ENCODE measurements around the gene VOPP1.

VOPP1 gene

DNA sequence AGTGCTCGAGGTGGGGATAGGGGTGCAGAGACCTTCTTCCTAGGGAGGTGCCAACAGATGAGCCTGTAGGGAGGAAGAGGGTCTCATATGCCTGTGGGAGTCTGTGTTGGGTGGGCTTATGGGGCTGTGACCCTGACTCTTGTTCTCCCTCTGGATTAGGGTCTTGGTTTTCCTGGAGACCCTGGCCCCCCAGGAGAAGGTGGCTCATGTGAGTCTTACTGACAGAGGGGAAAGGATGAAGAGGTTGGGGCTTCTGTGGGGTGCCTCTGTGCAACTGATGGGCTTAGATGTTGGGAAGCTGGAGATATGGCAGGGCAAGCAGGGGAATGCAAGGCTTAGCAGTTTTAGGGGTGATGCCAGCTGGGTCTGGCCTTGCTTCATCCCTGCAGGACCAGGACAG, 20.2 kb upstream of the VOPP1 start:
- Histone ChIP-seq H3K27me3 (ENCODE audit: control insufficient read depth, low read length) (peaks cover 34% of the 10 kb centered on the region), H3K4me2 (ENCODE audit: low read length) (no peak overlapping the region), H3K4me3 (ENCODE audit: low read length) (no peak overlapping the region), H3K27ac (ENCODE audit: low read depth, low read length) (no peak overlapping the region), H3K4me1 (ENCODE audit: control insufficient read depth, low read length) (no peaks in the 10 kb centered on the region), H3K36me3 (ENCODE audit: control insufficient read depth, low read length) (no peaks in the 10 kb centered on the region), H3K79me2 (ENCODE audit: control insufficient read depth, low read length) (no peaks in the 10 kb centered on the region), H3F3A (ENCODE audit: control insufficient read depth, insufficient read depth) (no peaks in the 10 kb centered on the region), H3K9me3 (ENCODE audit: control insufficient read depth, insufficient read depth, low read length) (no peaks in the 10 kb centered on the region), H4K20me1 (ENCODE audit: control insufficient read depth, insufficient read depth, low read depth, low read length) (no peaks in the 10 kb centered on the region), H3K9me2 (replicated peaks; ENCODE audit: control insufficient read depth, low read length) (no peaks in the 10 kb centered on the region)
- TF ChIP-seq EZH2phosphoT487 (IDR thresholded peaks at IDR 0.05; ENCODE audit: borderline replicate concordance, low read length), result no peak
- TF ChIP-seq, protein P1, sequence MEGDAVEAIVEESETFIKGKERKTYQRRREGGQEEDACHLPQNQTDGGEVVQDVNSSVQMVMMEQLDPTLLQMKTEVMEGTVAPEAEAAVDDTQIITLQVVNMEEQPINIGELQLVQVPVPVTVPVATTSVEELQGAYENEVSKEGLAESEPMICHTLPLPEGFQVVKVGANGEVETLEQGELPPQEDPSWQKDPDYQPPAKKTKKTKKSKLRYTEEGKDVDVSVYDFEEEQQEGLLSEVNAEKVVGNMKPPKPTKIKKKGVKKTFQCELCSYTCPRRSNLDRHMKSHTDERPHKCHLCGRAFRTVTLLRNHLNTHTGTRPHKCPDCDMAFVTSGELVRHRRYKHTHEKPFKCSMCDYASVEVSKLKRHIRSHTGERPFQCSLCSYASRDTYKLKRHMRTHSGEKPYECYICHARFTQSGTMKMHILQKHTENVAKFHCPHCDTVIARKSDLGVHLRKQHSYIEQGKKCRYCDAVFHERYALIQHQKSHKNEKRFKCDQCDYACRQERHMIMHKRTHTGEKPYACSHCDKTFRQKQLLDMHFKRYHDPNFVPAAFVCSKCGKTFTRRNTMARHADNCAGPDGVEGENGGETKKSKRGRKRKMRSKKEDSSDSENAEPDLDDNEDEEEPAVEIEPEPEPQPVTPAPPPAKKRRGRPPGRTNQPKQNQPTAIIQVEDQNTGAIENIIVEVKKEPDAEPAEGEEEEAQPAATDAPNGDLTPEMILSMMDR (IDR thresholded peaks at IDR 0.05; ENCODE audit: low read depth, low read length, poor library complexity, severe bottlenecking), result no peak

DNA sequence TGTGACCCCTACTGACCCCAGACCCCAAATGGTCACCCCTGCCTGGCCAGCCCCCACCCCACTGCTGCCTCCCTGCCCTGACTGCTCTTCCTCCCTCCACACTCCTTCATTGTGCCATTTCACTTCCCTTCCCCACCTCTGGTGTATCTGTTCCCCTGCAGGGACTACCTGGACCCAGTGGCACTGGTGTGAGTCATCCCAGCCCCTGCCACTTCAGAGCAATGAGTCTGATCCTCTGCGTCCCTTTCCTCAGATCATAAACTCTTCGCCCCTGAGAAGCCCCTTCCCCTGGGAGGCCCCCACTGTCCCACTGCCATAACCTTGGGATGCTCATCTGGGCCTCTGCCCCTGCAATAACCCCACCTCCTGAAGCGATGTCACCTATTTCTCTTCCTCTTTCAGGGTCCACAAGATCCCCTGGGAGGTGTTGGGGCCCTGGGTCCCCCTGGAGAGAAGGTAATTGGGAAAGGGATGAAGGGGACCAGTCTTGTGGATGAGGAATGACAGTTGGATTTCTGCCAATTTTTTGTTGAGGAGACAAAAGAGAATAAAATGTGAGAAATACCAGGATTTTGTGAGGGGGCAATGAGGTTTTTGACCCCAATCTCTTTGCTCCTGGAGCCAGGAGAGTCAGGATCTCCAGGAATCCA, 19.1 kb upstream of the VOPP1 start:
- Histone ChIP-seq H3K9me3 (ENCODE audit: control insufficient read depth, insufficient read depth, low read length) (no peaks in the 10 kb centered on the region), H4K20me1 (ENCODE audit: control insufficient read depth, insufficient read depth, low read depth, low read length) (no peaks in the 10 kb centered on the region), H3K9me2 (replicated peaks; ENCODE audit: control insufficient read depth, low read length) (no peaks in the 10 kb centered on the region), H3K27me3 (ENCODE audit: control insufficient read depth, low read length) (peaks cover 45% of the 10 kb centered on the region), H3K27ac (ENCODE audit: low read depth, low read length) (no peak overlapping the region), H3K79me2 (ENCODE audit: control insufficient read depth, low read length) (no peaks in the 10 kb centered on the region), H3K4me1 (ENCODE audit: control insufficient read depth, low read length) (no peaks in the 10 kb centered on the region), H3K4me2 (ENCODE audit: low read length) (no peak overlapping the region), H3K4me3 (ENCODE audit: low read length) (no peak overlapping the region), H3F3A (ENCODE audit: control insufficient read depth, insufficient read depth) (no peaks in the 10 kb centered on the region), H3K36me3 (ENCODE audit: control insufficient read depth, low read length) (no peaks in the 10 kb centered on the region)
- no peak for TF ChIP-seq EZH2phosphoT487 (IDR thresholded peaks at IDR 0.05; ENCODE audit: borderline replicate concordance, low read length)
- TF ChIP-seq, protein P1 (IDR thresholded peaks at IDR 0.05; ENCODE audit: low read depth, low read length, poor library complexity, severe bottlenecking), result no peak

DNA sequence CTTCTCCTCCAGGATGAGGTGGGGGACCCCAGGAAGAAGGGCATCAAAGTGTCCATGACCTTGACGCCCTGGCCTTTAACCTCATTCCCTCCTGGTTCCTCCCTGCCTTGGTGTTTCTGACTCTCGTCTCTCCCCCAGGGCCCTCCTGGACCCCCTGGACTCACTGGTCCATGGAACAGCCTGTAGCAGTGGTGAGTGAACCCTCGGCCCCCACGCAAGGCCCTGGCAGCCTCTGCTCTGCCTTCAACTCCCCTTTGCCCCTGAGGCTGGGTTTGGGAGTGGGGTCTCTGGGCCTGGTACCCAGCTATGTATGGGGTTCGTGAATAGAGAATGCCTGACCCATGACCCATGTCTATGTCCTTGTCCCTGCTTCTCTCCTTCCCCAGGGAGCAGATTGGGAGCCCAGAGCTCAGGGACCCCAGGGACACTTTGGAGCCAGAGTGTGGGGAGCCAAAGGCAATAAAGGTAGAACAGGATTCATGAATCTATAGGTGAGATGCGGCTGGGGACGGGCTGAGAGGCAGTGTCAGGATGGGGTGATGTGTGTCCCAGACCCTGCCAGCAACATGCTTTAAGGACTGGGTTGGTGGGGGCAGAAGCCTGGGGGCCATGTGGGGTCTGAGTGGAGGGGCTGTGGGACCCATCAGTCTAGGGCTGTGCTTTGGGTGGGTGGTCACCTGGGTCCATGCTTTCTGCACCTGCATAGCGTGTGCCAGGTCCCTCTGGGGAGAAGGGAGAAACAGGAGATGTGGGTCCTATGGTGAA, 18.4 kb upstream of the VOPP1 start:
- no peaks in the 10 kb centered on the region for H3K4me1 ChIP-seq (ENCODE audit: control insufficient read depth, low read length)
- no peaks in the 10 kb centered on the region for H4K20me1 ChIP-seq (ENCODE audit: control insufficient read depth, insufficient read depth, low read depth, low read length)
- no peak overlapping the region for H3K4me2 ChIP-seq (ENCODE audit: low read length)
- no peak for TF ChIP-seq EZH2phosphoT487 (IDR thresholded peaks at IDR 0.05; ENCODE audit: borderline replicate concordance, low read length)
- TF ChIP-seq, protein P1 (IDR thresholded peaks at IDR 0.05; ENCODE audit: low read depth, low read length, poor library complexity, severe bottlenecking), result no peak
- no peaks in the 10 kb centered on the region for H3K9me2 ChIP-seq (replicated peaks; ENCODE audit: control insufficient read depth, low read length)
- no peaks in the 10 kb centered on the region for H3K36me3 ChIP-seq (ENCODE audit: control insufficient read depth, low read length)
- no peaks in the 10 kb centered on the region for H3K9me3 ChIP-seq (ENCODE audit: control insufficient read depth, insufficient read depth, low read length)
- H3K27ac ChIP-seq (ENCODE audit: low read depth, low read length), result no peak overlapping the region
- H3K4me3 ChIP-seq (ENCODE audit: low read length), result no peak overlapping the region
- peaks cover 47% of the 10 kb centered on the region for H3K27me3 ChIP-seq (ENCODE audit: control insufficient read depth, low read length)
- no peaks in the 10 kb centered on the region for H3F3A ChIP-seq (ENCODE audit: control insufficient read depth, insufficient read depth)
- no peaks in the 10 kb centered on the region for H3K79me2 ChIP-seq (ENCODE audit: control insufficient read depth, low read length)

All from DOHH2 (cell line).